NCI-H526 (cell line): ENCODE data around the gene DPEP1.
"Not testable (repeated sequence)": the region's sequence is repeated elsewhere in the genome, so short reads cannot be mapped to it uniquely, and the experiment has no call there.

Source experiments
- DNase-seq, 2 experiments: peaks; one replicate each; lab custom pipeline; 2025; lab: John Stamatoyannopoulos, UW

Gene DPEP1

DNA sequence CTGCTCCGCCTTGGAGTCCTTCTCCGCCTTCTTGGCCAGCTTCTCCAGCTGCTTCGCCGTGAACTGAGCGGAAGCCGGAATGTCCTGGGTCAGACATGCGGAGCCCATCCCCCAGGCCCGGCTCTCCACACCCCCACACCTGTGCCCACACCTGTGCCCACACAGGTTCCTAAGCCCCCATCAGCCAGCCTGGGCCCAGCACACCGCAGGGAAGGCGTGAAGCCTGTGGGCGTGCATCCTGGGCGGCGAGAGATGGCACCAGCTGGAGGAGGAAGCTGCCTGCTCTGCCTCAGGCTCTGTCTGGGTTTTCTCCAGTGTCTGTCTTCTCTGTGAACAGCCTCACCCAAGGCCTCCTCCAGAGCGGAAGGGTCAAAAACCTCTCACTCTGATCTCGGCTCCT, 38.1 kb downstream of the DPEP1 start:
- no peak for DNase-seq

GRCh38 chr16:89653656-89654295, 40.3 kb downstream of the DPEP1 start:
- no peak for DNase-seq

DNA sequence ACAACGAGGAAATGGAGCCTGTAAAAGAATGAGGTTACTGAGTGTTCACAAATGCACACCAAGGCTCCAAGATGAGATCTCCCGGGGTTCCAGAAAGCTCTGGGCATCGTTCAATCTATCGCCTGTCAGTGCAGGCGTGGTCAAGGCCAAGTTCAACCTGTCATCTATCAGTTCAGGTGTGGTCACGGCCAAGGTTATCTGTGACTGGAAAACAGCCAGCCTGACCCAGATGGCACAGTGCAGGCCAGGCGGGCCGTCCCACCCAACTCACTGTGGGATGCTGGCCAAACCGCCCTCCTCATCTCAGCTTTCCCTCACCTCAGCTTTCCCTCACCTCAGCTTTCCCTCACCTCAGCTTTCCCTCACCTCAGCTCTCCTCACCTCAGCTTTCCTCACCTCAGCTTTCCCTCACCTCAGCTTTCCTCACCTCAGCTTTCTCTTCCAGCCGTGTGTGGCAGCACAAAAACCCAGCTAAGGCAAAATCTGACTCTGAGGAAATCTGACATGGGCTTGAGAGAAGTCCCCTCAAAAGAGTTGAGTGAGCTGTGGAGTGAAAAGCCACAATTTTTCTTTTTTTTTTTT, 41.7 kb downstream of the DPEP1 start:
- no peak for DNase-seq

- DNase-seq = no peak
These were observed 43.1 kb downstream of the DPEP1 start for GRCh38 chr16:89656435-89657121.

- DNase-seq = peak; percentile 17 to 85
These were observed 44.2 kb downstream of the DPEP1 start, which contains the start of the genes CHMP1A and SPATA33 for GRCh38 chr16:89657442-89658220. TSS of gene CHMP1A (minus strand) at chr16:89657708. CDS start at chr16:89657588, 120 bp downstream. TSS of gene SPATA33 (plus strand) at chr16:89657836. CDS start at chr16:89657912, 76 bp downstream.

DNA sequence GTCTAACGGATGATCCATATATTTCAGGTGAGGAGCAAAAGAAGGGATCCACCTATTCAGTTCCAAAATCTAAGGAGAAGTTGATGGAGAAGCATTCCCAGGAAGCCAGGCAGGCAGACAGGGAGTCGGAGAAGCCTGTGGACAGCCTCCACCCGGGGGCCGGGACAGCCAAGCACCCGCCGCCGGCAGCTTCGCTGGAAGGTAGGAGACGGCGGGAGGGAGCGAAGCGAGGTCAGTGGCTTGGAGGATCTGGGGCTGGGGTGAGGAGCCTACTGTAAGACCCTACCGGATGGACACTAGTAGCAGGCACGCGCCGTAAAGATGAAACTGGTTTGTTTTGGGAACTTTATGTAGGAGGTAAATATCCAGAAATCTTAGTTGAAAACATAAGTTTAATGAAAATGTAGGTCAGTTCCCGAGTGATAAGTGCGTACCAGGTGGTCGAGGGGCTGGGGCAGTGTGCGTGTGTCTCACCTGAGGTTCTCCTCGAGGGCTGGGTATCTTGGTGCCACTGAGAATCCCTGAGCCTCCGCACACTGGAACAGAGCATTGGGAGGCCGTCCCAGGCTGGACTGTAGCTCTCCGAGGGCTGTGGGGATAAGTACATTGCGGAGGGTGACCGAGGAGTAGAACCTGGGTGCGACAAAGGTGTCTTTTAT, 44.9 kb downstream of the DPEP1 start:
- peak in 1 of 2 experiments; percentile 33 for DNase-seq

DNA sequence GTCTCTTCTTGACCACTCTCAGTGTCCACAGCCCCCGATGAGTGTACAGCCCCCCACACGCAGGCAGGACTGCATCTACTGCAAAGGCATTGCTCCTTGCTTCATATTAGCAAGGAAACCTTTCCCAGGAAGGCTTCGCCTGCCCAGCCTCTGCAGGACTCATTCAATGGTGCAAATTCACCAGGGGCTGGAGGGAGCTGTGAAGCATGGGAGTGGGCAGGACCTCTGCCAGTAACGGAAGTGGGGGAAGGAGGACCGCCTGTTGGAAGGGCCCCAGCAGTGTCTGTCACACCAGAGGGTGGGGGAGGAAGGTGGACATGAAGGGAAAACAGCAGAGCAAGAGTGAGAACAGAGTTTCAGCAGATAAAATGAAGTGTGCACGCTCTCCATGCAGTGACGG, 46.7 kb downstream of the DPEP1 start:
- DNase-seq = no peak

- no peak for DNase-seq
These were observed 47.8 kb downstream of the DPEP1 start for GRCh38 chr16:89661215-89661614.

DNA sequence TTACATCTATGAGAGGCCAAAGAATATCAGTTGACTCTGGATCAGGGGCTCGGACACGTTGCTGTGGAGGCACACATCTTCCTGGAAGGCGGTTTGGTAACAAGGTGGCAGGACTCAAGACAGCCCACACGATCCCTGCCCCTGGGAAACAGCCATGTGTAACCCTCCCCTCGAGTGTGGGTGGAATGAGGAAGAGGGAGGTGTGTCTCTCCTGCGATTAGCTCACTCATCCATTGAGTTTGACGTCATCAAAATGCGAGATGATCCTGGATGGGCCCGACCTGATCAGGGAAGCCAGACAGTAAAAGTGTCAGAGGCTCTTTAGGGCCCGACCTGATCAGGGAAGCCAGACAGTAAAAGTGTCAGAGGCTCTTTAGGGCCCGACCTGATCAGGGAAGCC, 50.8 kb downstream of the DPEP1 start:
- not testable (repeated sequence) for DNase-seq

DNA sequence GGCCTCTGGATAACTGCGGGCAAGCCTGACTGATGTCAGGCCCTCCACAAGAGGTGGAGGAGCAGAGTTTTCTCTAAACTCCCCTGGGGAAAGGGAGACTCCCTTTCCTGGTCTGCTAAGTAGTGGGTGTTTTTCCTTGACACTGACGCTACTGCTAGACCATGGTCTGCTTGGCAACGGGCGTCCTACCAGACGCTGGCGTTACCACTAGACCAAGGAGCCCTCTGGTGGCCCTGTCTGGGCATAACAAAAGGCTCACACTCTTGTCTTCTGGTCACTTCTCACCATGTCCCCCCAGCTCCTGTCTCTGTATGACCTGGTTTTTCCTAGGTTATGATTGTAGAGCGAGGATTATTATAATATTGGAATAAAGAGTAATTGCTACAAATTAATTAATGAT, 53.6 kb downstream of the DPEP1 start:
- peak in 1 of 2 experiments; percentile 46 for DNase-seq

DNA sequence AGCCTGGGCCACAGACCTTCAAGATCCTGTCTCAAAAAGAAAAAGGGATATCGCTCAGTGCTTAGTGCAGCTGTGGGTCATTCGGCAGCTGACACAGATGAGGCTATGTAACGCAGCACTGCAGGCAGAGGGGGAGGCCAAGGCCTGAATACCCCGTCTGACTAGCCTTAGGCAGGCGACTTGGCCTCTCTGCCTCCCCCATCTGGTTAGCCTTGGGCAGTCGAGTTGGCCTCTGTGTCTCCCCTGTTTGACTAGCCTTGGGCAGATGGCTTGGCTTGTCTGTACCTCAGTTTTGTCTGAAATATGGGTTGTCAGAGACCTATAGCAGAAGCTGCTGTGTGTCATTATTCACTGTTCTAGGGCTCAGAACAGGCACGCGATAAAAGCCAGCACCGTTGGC, 54.2 kb downstream of the DPEP1 start:
- DNase-seq = no peak

- no peak for DNase-seq
These were observed 55.3 kb downstream of the DPEP1 start for GRCh38 chr16:89668790-89669158.

- no peak for DNase-seq
These were observed 56.3 kb downstream of the DPEP1 start for GRCh38 chr16:89669755-89670154.

GRCh38 chr16:89670496-89671431, 57.3 kb downstream of the DPEP1 start:
- DNase-seq = no peak

- DNase-seq = not testable (repeated sequence)
These were observed 58.1 kb downstream of the DPEP1 start for GRCh38 chr16:89671565-89671964.

DNA sequence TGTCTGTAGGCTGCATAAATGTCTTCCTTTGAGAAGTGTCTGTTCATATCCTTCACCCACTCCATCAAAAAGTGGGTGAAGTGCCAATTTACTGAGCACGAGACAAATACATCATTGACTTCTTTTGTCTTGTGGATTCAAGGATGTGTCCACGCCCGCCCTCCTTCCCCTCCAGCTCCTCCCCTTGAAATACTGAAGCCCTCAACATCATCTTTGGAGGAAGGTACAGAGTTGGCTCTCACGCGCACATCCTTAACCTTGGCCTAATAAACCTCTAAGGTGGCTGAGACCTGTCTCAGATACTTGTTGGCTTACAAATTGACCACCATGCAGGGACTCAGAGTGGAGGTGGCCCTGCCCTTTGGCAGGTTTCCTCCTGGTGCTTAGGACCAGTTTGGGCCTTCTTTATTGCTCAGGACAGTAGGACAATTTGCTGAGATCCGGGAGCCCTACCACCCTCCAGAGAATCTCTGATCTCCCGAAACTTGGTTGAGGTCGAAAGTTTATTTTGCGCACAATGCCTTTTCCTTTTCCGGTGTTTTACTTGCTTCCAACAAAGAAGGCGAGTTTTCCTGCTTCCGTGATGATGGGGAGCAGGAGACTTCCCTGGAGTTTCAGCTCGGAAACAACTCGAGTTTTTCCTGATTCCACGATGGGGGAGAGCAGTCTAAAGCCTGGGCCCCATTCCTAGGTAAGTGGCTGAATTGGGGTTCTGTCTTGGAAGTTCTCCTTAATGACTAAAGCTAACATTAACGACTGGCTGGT, 58.9 kb downstream of the DPEP1 start:
- no peak for DNase-seq

- DNase-seq = no peak
These were observed 64.8 kb downstream of the DPEP1 start for GRCh38 chr16:89678258-89678657.

DNA sequence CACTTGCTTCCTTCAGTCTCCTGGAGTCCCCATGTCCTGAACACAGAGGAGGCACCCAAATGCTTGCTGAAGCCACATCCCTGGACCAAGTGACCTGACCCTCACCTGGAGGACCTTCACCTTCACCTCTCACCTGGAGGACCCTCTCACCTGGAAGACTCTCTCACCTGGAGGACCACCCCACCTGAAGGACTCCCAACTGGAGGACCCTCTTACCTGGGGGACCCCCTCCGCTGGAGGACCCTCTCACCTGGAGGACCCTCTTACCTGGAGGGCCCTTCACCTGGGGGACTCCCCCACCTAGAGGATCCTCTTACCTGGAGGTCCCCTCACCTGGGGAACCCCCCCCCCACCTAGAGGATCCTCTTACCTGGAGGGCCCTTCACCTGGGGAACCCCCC, 72.5 kb downstream of the DPEP1 start:
- no peak for DNase-seq

DNA sequence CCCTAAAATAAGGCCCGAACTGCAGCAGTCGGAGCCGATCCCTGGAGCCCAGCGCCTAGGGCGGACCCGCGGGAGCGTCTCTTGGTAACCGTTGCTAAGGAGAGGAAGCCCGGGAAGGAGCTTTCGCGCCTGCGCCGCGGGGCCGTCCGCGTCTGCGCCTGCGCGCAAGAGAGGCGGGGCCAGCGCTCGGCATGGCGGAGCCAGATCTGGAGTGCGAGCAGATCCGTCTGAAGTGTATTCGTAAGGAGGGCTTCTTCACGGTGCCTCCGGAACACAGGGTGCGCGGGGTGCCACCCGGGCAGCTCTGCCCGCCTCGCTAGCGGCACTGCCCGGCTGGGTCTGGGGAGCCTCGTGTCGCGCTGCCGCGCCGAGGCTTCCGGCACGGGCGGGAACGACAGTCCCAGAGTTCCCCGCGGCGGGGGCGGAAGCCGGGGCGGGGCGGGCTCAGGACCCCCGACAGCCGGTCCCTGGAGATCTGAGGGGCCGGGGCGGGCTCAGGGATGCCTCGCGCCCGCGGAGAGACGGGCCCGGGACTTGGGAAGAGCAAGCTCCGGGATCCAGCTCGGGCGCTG, 73.2 kb downstream of the DPEP1 start, which contains the start of gene CDK10:
Gene CDK10, plus strand, starts transcription at position 170 of the 572 bp plus-strand sequence. Its CDS starts 22 bp downstream, at position 192.
- DNase-seq = peak; percentile 42 to 92
